Stimulated activated memory B cell treated with anti-CD40 and anti-IgM and Interleukin-4, amounts not matched to agents 10 μg/mL and 1 μg/mL and 100 μg/mL, for 72 hours (primary cell): Measurements from ENCODE around the gene USP54.
"Not testable (repeated sequence)": the region's sequence is repeated elsewhere in the genome, so short reads cannot be mapped to it uniquely, and the experiment has no call there.

Experiments used
- ATAC-seq: fragments of 150-1000 bp; cut with Tn5 transposase; 2 replicates; pipeline ENCODE4 v1.10.0; 2021
- H3K27ac Mint-ChIP-seq: one replicate; pipeline ENCODE4 v1.8.0; 2022; ENCODE audit warnings: mild to moderate bottlenecking, mixed read lengths
- H3K27me3 Mint-ChIP-seq: one replicate; pipeline ENCODE4 v1.8.0; 2022; ENCODE audit warnings: mixed read lengths
- H3K36me3 Mint-ChIP-seq: one replicate; pipeline ENCODE4 v1.8.0; 2022; ENCODE audit warnings: mixed read lengths
- H3K4me1 Mint-ChIP-seq: one replicate; pipeline ENCODE4 v1.8.0; 2022; ENCODE audit warnings: mixed read lengths
- H3K4me3 Mint-ChIP-seq: one replicate; pipeline ENCODE4 v1.8.0; 2022; ENCODE audit warnings: mild to moderate bottlenecking, moderate library complexity, mixed read lengths
- H3K9me3 Mint-ChIP-seq: one replicate; pipeline ENCODE4 v1.8.0; 2022; ENCODE audit warnings: mixed read lengths

USP54 gene, protein sequence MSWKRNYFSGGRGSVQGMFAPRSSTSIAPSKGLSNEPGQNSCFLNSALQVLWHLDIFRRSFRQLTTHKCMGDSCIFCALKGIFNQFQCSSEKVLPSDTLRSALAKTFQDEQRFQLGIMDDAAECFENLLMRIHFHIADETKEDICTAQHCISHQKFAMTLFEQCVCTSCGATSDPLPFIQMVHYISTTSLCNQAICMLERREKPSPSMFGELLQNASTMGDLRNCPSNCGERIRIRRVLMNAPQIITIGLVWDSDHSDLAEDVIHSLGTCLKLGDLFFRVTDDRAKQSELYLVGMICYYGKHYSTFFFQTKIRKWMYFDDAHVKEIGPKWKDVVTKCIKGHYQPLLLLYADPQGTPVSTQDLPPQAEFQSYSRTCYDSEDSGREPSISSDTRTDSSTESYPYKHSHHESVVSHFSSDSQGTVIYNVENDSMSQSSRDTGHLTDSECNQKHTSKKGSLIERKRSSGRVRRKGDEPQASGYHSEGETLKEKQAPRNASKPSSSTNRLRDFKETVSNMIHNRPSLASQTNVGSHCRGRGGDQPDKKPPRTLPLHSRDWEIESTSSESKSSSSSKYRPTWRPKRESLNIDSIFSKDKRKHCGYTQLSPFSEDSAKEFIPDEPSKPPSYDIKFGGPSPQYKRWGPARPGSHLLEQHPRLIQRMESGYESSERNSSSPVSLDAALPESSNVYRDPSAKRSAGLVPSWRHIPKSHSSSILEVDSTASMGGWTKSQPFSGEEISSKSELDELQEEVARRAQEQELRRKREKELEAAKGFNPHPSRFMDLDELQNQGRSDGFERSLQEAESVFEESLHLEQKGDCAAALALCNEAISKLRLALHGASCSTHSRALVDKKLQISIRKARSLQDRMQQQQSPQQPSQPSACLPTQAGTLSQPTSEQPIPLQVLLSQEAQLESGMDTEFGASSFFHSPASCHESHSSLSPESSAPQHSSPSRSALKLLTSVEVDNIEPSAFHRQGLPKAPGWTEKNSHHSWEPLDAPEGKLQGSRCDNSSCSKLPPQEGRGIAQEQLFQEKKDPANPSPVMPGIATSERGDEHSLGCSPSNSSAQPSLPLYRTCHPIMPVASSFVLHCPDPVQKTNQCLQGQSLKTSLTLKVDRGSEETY (N-terminal part only)

DNA sequence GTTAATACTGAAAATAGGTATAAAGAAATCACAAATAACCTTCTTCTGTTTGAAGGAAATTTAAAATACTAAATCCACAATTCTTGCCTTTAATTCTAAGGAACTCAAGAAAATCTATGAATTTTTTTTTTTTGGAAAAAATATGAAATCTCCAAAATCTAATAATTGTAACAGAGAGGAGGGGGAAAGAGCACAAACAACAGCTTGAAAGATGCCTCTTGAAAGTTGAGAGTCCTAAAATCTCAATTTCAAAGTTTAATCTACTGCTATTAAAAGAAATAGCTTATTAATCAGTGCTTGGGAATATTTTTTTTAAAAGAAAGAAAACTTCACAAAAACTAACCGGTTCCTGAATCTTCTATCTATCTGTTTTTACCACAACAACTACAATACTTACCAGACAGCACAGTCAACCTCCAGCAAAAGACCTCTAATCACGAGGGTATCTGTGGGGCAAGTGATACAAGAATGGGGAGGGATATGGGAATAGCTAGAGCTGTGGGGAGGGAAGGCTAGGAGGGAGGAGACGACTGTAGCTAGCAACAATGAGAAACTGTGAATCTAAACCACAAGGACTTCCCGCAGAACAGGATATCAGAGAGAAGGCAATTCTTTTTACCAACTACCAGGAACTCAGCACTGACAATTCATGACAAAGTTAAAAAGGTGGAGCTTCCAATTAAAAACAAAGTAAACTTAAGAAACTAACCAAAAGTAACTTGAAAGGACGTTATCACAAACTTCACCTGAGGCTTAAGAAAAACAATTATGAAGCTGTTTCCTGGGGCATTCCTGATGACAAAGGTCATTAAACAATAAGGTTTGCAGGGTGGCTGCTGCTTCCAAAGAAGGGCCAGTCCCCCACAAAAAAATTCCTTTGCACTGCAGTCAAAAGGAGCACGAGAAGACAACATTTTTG is at the start of gene USP54:
USP54 (minus strand) TSS at position 462 of the 919 bp plus-strand sequence. CDS start 15,684 bp downstream, outside the sequence.
- peaks cover 14% of the 10 kb centered on the region for H3K4me1 Mint-ChIP-seq
- ATAC-seq = no peak
- peak within 1 kb of the TSS; percentile 54 for H3K27ac Mint-ChIP-seq
- no peak within 1 kb of the TSS for H3K4me3 Mint-ChIP-seq
- no peaks in the 10 kb centered on the region for H3K9me3 Mint-ChIP-seq
- no peaks in the 10 kb centered on the region for H3K27me3 Mint-ChIP-seq
- H3K36me3 Mint-ChIP-seq = peaks cover 9% of the 10 kb centered on the region

DNA sequence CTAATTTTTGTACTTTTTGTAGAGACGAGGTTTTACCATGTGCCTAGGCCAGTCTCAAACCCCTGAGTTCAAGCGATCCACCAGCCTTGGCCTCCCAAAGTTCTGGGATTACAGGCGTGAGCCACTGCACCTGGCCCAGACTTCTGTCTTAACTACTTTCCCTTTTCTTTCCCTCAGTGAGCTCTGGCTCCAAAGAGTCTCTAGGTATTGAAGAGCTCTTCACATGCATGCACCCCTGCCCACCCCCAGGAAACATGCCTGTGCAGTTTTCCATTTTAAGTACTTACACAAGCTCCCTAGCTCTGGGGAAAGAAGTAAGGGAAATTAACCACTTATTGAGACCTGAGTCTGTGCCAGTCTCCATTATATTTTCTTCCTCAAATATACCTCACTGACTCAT is 48.1 kb upstream of the USP54 start:
- H3K4me3 Mint-ChIP-seq = no peak overlapping the region
- no peaks in the 10 kb centered on the region for H3K27me3 Mint-ChIP-seq
- no peak for ATAC-seq
- no peak overlapping the region for H3K27ac Mint-ChIP-seq
- H3K36me3 Mint-ChIP-seq = no peaks in the 10 kb centered on the region
- H3K9me3 Mint-ChIP-seq = no peaks in the 10 kb centered on the region
- peaks cover 9% of the 10 kb centered on the region for H3K4me1 Mint-ChIP-seq

DNA sequence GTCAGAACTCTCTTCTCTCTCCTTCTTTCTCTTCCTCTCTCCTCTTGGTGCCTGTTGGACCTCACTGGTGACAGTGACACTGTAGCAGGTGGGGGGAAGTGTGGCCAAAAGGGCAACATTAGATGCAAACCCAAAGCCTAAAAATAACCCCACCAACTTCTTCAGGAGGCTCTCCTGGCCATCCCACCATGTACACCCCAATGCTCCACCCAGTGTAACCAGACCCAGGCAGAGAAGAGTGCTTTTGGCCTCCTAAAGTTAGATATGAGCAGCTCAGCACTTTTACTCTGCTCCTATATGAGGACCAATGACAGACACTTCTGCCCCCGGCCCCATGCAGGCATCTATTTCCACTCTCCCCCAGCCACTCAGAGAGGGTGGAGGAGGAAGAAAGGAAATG is 44.6 kb upstream of the USP54 start:
- Mint-ChIP-seq H3K36me3 (no peaks in the 10 kb centered on the region), H3K27ac (no peak overlapping the region), H3K4me1 (no peaks in the 10 kb centered on the region), H3K9me3 (no peaks in the 10 kb centered on the region), H3K4me3 (no peak overlapping the region), H3K27me3 (no peaks in the 10 kb centered on the region)
- no peak for ATAC-seq

DNA sequence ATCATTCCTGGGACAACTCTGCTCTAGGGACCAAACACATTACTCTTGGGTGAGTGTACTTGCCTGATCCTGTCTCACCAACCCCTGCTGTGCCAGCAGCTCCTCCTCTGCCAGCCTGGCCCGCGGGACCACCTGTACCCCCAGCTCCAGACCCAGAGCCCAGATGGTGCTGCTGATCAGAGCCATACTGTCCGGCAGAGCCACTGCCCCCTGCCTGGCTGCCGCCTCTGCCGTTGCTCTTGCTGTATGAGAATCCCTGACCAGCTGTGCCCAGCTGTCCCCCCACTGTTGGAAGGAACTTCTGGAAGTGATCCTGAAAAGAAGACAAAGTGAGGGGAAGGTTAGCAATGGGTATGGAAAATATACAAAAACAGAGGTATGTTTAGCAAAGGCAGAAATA is 43.3 kb upstream of the USP54 start:
- Mint-ChIP-seq H3K4me3 (no peak overlapping the region), H3K4me1 (no peaks in the 10 kb centered on the region), H3K9me3 (no peaks in the 10 kb centered on the region), H3K36me3 (no peaks in the 10 kb centered on the region), H3K27ac (no peak overlapping the region), H3K27me3 (no peaks in the 10 kb centered on the region)
- ATAC-seq = no peak

DNA sequence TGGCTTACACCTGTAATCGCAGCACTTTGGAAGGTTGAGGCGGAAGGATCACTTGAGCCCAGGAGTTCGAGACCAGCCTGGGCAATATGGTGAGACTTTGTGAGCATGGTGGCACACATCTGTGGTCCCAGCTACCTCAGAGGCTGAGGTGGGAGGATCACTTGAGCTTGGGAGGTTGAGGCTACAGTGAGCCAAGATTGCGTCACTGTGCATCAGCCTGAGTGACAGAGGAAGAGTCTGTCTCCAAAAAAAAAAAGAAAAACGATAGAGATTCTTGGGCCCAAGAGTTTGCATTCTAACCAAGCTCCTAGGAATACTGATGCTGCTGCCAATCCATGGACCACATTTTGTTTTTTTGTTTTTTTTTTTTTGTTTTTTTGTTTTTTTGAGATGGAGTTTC is 38.0 kb upstream of the USP54 start:
- no peak for ATAC-seq
- no peak overlapping the region for H3K4me3 Mint-ChIP-seq
- no peaks in the 10 kb centered on the region for H3K36me3 Mint-ChIP-seq
- peaks cover 10% of the 10 kb centered on the region for H3K4me1 Mint-ChIP-seq
- no peaks in the 10 kb centered on the region for H3K9me3 Mint-ChIP-seq
- H3K27me3 Mint-ChIP-seq = no peaks in the 10 kb centered on the region
- H3K27ac Mint-ChIP-seq = no peak overlapping the region

DNA sequence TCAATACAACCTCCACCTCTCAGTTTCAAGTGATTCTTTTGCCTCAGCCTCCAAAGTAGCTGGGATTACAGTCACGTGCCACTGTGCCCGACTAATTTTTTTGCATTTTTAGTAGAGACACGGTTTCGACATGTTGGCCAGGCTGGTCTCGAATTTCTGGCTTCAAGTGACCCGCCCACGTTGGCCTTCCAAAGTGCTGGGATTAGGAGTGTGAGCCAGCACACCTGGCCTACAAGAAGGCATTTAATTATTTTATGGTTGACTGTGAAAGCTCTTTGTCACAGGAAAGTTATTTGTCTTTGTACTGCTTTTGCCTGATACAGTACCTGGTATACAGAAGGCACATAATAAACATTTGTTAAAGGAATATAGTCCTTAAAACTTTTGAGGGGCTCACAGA is 37.3 kb upstream of the USP54 start:
- ATAC-seq = no peak

DNA sequence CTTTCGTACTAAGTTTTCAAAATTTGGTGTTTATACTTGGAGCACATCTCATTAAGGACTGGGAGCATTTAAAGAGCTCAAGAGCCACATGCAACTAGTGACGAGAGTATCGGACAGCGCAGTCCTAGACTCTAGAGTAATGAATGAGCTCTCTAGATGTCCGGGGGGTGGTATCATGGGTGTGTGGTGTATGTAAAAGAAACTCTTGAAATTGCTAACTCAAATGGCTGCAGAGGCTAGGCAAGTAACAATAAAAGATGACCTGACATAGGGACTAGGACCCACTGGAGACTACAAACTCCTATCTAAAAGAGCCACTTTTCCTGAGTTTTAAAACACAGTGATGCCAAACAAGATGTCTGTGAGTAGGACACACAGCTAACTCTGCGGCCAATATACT is 36.2 kb upstream of the USP54 start:
- no peak overlapping the region for H3K27ac Mint-ChIP-seq
- H3K9me3 Mint-ChIP-seq = no peaks in the 10 kb centered on the region
- no peaks in the 10 kb centered on the region for H3K36me3 Mint-ChIP-seq
- no peaks in the 10 kb centered on the region for H3K27me3 Mint-ChIP-seq
- no peak overlapping the region for H3K4me3 Mint-ChIP-seq
- H3K4me1 Mint-ChIP-seq = peaks cover 10% of the 10 kb centered on the region
- ATAC-seq = no peak

More for the DNA sequence above, 37.3 kb upstream of the USP54 start:
- H3K36me3 Mint-ChIP-seq = no peaks in the 10 kb centered on the region
- H3K4me1 Mint-ChIP-seq = peaks cover 10% of the 10 kb centered on the region
- no peaks in the 10 kb centered on the region for H3K9me3 Mint-ChIP-seq
- H3K27ac Mint-ChIP-seq = no peak overlapping the region
- H3K4me3 Mint-ChIP-seq = no peak overlapping the region
- H3K27me3 Mint-ChIP-seq = no peaks in the 10 kb centered on the region

DNA sequence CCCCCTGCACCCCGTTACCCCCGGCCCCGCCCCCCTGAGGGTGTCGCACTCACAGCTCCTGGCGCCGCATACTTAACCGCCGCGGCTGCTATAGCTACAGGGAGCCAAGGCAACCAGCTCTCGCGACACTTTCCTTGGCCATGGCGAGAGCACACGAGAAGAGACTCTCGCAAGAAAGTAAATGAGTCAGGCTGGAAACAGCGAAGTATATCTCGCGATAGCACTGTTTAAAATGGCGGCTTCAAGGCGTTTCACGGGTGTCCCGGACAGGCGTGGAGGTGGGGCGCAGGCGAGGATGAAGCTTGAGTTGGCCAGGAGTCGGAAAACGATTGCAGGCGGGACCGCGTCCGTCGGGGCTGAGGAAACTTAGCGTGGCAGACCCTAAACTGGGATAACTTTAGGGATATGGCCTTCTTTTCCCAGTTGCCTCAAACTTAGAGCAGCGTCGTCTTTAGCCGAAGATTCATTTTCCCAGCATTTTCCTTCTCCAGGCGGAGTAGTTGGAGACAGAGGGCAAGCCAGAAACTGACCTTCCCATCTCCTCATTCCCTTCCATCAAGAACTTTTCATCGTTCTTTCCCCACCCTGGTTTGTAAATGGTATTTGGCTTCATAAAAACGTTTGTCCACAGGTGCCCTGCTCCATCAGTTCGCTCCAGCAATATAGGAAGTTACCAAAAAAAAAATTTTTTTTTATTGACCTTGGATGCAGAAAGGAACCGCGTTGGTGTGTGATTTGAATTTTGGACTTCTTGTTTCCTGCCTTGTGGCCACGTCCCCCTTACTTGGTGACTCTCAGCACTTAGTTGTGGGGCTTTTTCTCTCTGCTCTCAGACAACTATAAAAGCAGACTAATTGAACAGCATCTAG is 35.0 kb upstream of the USP54 start:
- Mint-ChIP-seq H3K36me3 (no peaks in the 10 kb centered on the region), H3K4me3 (peak overlapping the region; percentile 97), H3K27me3 (no peaks in the 10 kb centered on the region), H3K9me3 (no peaks in the 10 kb centered on the region), H3K27ac (peak overlapping the region; percentile 97), H3K4me1 (peaks cover 10% of the 10 kb centered on the region)
- peak; percentile 98 for ATAC-seq

DNA sequence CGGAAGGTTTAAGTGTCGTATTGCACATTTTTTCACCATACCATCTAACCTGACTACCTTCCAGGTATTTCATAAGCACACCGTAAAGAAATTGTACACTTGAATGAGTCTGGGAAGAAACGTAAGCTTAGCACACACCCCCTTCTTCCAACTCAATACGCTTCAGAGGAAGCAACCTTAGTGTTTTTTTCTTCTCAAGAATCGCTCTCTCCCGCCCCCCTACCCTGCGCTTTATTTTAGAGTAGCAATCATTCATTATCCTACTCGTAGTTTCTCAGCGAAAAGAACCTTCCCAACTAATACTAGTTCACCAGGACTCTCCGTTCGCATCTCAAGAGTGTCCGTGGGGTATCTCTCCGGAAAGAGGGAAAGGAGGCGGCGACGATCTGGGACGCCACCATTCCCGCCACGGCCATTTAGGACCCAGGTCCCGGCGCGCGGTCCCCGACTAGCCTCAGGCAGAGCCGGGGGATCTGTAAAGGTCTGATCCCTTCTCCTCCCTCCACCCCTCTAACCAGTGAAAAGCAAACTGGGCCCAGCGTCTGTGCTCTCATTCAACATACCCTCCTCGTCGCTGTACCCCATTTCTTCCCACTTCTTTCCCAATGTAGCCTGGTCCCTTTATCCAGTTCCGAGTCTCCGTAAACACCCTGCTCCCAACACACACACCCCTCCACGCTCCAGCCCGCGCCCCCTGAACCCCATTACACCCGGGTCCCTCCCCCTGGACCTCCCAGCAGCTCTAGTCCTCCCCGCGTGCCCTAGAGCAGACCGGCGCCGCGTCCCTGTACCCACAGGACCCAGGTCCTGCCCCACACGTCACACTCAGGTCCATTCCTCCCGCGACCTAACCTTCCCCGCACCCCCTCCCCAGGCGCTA is 34.1 kb upstream of the USP54 start:
- Mint-ChIP-seq H3K36me3 (no peaks in the 10 kb centered on the region), H3K9me3 (no peaks in the 10 kb centered on the region), H3K27ac (peak overlapping the region; percentile 97), H3K4me1 (peaks cover 10% of the 10 kb centered on the region), H3K27me3 (no peaks in the 10 kb centered on the region), H3K4me3 (peak overlapping the region; percentile 97)
- peak; percentile 80 for ATAC-seq

DNA sequence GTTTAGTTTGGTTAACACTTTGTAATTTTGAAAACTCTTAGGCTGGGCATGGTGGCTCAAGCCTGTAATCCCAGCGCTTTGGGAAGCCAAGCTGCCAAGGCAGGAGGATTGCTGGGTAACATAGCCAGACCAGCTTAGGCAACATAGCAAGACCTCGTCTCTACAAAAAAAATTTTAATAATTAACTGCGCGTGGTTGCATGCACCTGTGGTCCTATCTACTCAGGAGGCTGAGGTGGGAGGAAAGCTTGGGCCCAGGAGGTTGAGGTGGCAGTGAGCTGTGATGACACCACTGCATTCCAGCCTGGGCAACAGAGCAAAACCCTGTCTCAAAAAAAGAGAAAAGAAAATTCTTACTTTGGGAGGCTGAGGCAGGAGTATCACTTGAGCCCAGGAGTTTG is 31.9 kb upstream of the USP54 start:
- H3K36me3 Mint-ChIP-seq = no peaks in the 10 kb centered on the region
- H3K4me3 Mint-ChIP-seq = no peak overlapping the region
- no peaks in the 10 kb centered on the region for H3K27me3 Mint-ChIP-seq
- no peaks in the 10 kb centered on the region for H3K9me3 Mint-ChIP-seq
- no peak for ATAC-seq
- no peak overlapping the region for H3K27ac Mint-ChIP-seq
- H3K4me1 Mint-ChIP-seq = peaks cover 10% of the 10 kb centered on the region

DNA sequence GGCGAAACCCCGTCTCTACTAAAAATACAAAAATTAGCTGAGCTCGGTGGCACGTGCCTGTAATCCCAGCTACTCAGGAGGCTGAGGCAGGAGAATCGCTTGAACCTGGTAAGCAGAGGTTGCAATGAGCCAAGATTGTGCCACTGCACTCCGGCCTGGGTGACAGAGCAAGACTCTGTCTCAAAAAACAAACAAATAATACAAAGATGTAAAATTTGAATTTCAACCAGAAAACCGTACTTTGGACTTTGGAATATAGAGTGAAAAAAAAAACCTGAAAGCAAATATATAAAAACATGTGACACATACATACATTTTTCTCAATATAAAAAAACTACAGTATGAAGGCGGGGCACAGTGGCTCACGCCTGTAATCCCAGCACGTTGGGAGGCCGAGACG is 29.8 kb upstream of the USP54 start:
- ATAC-seq, H3K36me3 Mint-ChIP-seq, H3K27me3 Mint-ChIP-seq, H3K4me1 Mint-ChIP-seq, H3K9me3 Mint-ChIP-seq, H3K27ac Mint-ChIP-seq, H3K4me3 Mint-ChIP-seq: not testable (repeated sequence)

DNA sequence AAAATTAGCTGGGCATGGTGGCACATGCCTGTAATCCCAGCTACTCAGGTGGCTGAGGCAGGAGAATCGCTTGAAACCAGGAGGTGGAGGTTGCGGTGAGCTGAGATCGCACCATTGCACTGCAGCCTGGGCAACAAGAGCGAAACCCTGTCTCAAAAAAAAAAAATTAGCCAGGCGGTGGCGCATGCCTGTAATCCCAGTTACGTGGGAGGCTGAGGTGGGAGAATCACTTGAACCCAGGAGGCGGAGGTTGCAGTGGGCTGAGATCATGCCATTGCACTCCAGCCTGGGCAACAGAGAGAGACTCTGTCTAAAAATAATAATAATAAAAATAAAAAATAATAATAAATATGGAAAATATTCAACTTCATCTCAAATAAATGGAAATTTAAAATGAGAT is 26.0 kb upstream of the USP54 start:
- H3K27me3 Mint-ChIP-seq, H3K36me3 Mint-ChIP-seq, H3K4me1 Mint-ChIP-seq, H3K9me3 Mint-ChIP-seq, H3K4me3 Mint-ChIP-seq, ATAC-seq, H3K27ac Mint-ChIP-seq: not testable (repeated sequence)

DNA sequence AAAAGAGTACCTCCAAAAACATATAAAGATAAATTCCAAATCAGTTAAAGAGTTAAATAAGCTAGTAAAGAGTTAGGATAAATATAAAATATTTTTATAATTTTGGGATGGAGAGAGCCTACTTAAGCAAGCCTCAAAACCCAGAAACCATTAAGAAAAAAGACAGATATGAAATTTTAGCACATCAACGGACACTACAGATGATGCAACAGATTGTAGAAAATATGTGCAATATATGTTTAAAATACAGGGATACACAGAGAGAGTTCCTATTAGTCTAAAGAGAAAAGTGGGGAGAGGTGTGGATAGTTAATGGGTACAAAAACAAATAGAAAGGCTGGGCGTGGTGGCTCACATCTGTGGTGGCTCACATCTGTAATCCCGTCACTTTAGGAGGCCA is 23.6 kb upstream of the USP54 start:
- Mint-ChIP-seq H3K27ac (no peak overlapping the region), H3K4me3 (no peak overlapping the region), H3K36me3 (peaks cover 5% of the 10 kb centered on the region), H3K4me1 (no peaks in the 10 kb centered on the region), H3K9me3 (no peaks in the 10 kb centered on the region), H3K27me3 (no peaks in the 10 kb centered on the region)
- ATAC-seq = no peak
